Liver (tissue), 9 donors: ENCODE data around the gene ZSCAN5A. TPM values are rescaled to one million over a fixed set of nuclear protein-coding genes. Genes with fewer than 3 reads are reported as not detected.

Experiments used
- DNase-seq: peaks from one replicate; pipeline ENCODE4 v3.0.0-alpha.2; 2017; ENCODE audit warnings: low spot score
- H3K27ac ChIP-seq, 2 donors: one replicate each; pipeline ENCODE4 v1.7.0; 2013; ENCODE audit warnings: inconsistent platforms in 2 of 2, low read length in 2 of 2, control low read depth in 1 of 2, low read depth in 1 of 2, mild to moderate bottlenecking in 1 of 2
- H3K27me3 ChIP-seq, 4 donors: one replicate each; pipeline versions ENCODE4 v1.6.1 to v1.7.0; 2013; ENCODE audit warnings: low read length in 3 of 4, inconsistent platforms in 1 of 4, mild to moderate bottlenecking in 1 of 4, moderate library complexity in 1 of 4; ENCODE audit not compliant: control insufficient read depth in 4 of 4, insufficient read depth in 4 of 4
- H3K36me3 ChIP-seq, 4 donors: one replicate each; pipeline versions ENCODE4 v1.6.1 to v1.7.0; 2013; ENCODE audit warnings: low read length in 3 of 4, mild to moderate bottlenecking in 3 of 4, low read depth in 1 of 4, moderate library complexity in 1 of 4; ENCODE audit not compliant: control insufficient read depth in 4 of 4, insufficient read depth in 3 of 4
- H3K4me1 ChIP-seq, 4 donors: one replicate each; pipeline versions ENCODE4 v1.6.1 to v1.7.0; 2013; ENCODE audit warnings: low read length in 3 of 4, mild to moderate bottlenecking in 3 of 4, moderate library complexity in 1 of 4; ENCODE audit not compliant: control insufficient read depth in 4 of 4, insufficient read depth in 4 of 4
- H3K4me3 ChIP-seq, 3 donors: one replicate each; pipeline versions ENCODE4 v1.6.1 to v1.7.0; 2013; ENCODE audit warnings: low read length in 3 of 3, control low read depth in 1 of 3, low read depth in 1 of 3, mild to moderate bottlenecking in 1 of 3
- H3K9ac ChIP-seq, 2 donors: one replicate each; pipeline ENCODE4 v1.7.0; 2013; ENCODE audit warnings: low read length in 2 of 2, mild to moderate bottlenecking in 2 of 2, moderate library complexity in 2 of 2, control low read depth in 1 of 2, low read depth in 1 of 2
- H3K9me3 ChIP-seq, 4 donors: one replicate each; pipeline versions ENCODE4 v1.6.1 to v1.7.0; 2013; ENCODE audit warnings: low read length in 3 of 4; ENCODE audit not compliant: control insufficient read depth in 4 of 4
- EGR1 ChIP-seq, 2 donors: IDR thresholded peaks; 2 replicates each; pipeline ENCODE4 v1.6.1; 2016 to 2018; ENCODE audit warnings: antibody characterized with exemption in 2 of 2, low read depth in 2 of 2
- FOXA1 ChIP-seq: IDR thresholded peaks from 2 replicates; pipeline ENCODE4 v1.6.1; 2016; ENCODE audit warnings: antibody characterized with exemption
- FOXA2 ChIP-seq: IDR thresholded peaks from 2 replicates; pipeline ENCODE4 v1.6.1; 2016; ENCODE audit warnings: antibody characterized with exemption
- GABPA ChIP-seq, 2 donors: IDR thresholded peaks in 1 of 2; conservative IDR thresholded peaks in 1 of 2; 2 replicates each; pipeline ENCODE4 v1.6.1; 2016; ENCODE audit warnings: antibody characterized with exemption in 2 of 2, mild to moderate bottlenecking in 1 of 2, moderate library complexity in 1 of 2
- HNF4A ChIP-seq, 2 donors: conservative IDR thresholded peaks; 2 replicates each; pipeline ENCODE4 v1.6.1; 2016; ENCODE audit warnings: antibody characterized with exemption in 2 of 2, mild to moderate bottlenecking in 2 of 2
- HNF4G ChIP-seq: IDR thresholded peaks from 2 replicates; pipeline ENCODE4 v1.6.1; 2016; ENCODE audit warnings: antibody characterized with exemption
- JUND ChIP-seq, 2 donors: IDR thresholded peaks; 2 replicates each; pipeline ENCODE4 v1.6.1; 2016; ENCODE audit warnings: antibody characterized with exemption in 2 of 2
- MAX ChIP-seq: IDR thresholded peaks from 2 replicates; pipeline ENCODE4 v1.6.1; 2016; ENCODE audit warnings: antibody characterized with exemption
- NR2F2 ChIP-seq: IDR thresholded peaks from 2 replicates; pipeline ENCODE4 v1.6.1; 2016; ENCODE audit warnings: antibody characterized with exemption
- RAD21 ChIP-seq, 2 donors: IDR thresholded peaks; 2 replicates each; pipeline ENCODE4 v1.6.1; 2016; ENCODE audit warnings: antibody characterized with exemption in 2 of 2, mild to moderate bottlenecking in 2 of 2
- RXRA ChIP-seq, 2 donors: IDR thresholded peaks; 2 replicates each; pipeline ENCODE4 v1.6.1; 2017 to 2018; ENCODE audit warnings: antibody characterized with exemption in 2 of 2, mild to moderate bottlenecking in 1 of 2
- SP1 ChIP-seq: IDR thresholded peaks from 2 replicates; pipeline ENCODE4 v1.6.1; 2018; ENCODE audit warnings: antibody characterized with exemption, mild to moderate bottlenecking
- TAF1 ChIP-seq: conservative IDR thresholded peaks from 2 replicates; pipeline ENCODE4 v1.6.1; 2016; ENCODE audit warnings: antibody characterized with exemption, mild to moderate bottlenecking
- YY1 ChIP-seq: IDR thresholded peaks from 2 replicates; pipeline ENCODE4 v1.6.1; 2016; ENCODE audit warnings: antibody characterized with exemption, mild to moderate bottlenecking
- WGBS: extraction: QIAGEN DNeasy Blood & Tissue Kit; methylation state at CpG from one replicate; pipeline ENCODE4 v1.1.7; 2013; 5-methylcytosine and 5-hydroxymethylcytosine counted together
- polyA plus RNA-seq, 2 donors: library from polyadenylated mRNA; stranded (reverse) in 1 of 2; unstranded in 1 of 2; fragments of 200-250 nt in 1 of 2; fragments of >200 nt in 1 of 2; fragmentation: Nextera tagmentation in 1 of 2; extraction: Ambion mirVana in 1 of 2; gene quantifications; one replicate each; pipeline versions ENCODE4 v1.2.1 to v1.2.3, GENCODE V29; 2013 to 2015
- total RNA-seq, 2 donors: library from RNA; depleted of rRNA; stranded (reverse); fragments of >200 nt; gene quantifications; one replicate each; pipeline ENCODE4 v1.2.3, GENCODE V29; 2014
- TF ChIP-seq, protein P1 (sequence below): fragments of 150-350 bp; IDR thresholded peaks from 2 replicates; pipeline ENCODE4 v1.5.1; 2017; ENCODE audit warnings: improper control_type of control experiment, low read depth, low read length; ENCODE audit not compliant: missing input control
- TF ChIP-seq, protein P2 (sequence below): IDR thresholded peaks from 2 replicates; pipeline ENCODE4 v1.6.1; 2016; ENCODE audit warnings: antibody characterized with exemption
- TF ChIP-seq, protein P3 (sequence below): IDR thresholded peaks from 2 replicates; pipeline ENCODE4 v1.6.1; 2016; ENCODE audit warnings: antibody characterized with exemption, mild to moderate bottlenecking
- TF ChIP-seq, protein P4 (sequence below): IDR thresholded peaks from 2 replicates; pipeline ENCODE4 v1.6.1; 2016; ENCODE audit warnings: antibody characterized with exemption
- donor health status: healthy.
- donor health status: healthy.
- donor health status: healthy.
- donor health status: healthy.
- donor health status: healthy.

ZSCAN5A gene
- total and polyA plus RNA-seq, 4 donors = 2.2 to 9.6 (median 5.0) TPM

DNA sequence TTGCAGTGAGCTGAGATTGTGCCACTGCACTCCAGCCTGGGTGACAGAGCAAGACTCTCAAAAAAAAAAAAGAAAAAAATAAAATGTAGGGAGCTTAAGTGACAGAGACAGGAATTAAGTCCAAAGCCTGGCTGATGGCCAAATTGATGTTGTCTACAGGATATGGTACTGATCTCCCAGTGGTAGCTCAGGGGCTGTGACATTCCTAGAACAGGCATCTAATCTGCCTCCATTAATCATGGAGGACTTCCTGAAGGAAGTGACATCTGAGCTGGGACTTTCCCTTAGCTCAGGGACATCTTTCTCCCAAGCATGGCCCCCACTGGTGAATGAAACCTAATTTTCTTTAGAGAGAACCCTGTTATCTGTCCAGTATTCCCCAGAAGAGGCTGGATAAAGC is 53.5 kb downstream of the ZSCAN5A start:
- Histone ChIP-seq H3K9me3 (no peaks in the 10 kb centered on the region), H3K27me3 (no peaks in the 10 kb centered on the region), H3K9ac (no peak overlapping the region), H3K4me1 (no peaks in the 10 kb centered on the region), H3K36me3 (no peaks in the 10 kb centered on the region), H3K27ac (no peak overlapping the region), H3K4me3 (no peak overlapping the region)
- TF ChIP-seq RAD21 (IDR thresholded peaks at IDR 0.05) (no peak), HNF4G (no peak), SP1 (no peak), FOXA1 (no peak), FOXA2 (no peak), MAX (no peak), HNF4A (conservative IDR thresholded peaks at IDR 0.05) (no peak), NR2F2 (no peak), YY1 (no peak), TAF1 (no peak), JUND (IDR thresholded peaks at IDR 0.05) (no peak)
- TF ChIP-seq, protein P1, sequence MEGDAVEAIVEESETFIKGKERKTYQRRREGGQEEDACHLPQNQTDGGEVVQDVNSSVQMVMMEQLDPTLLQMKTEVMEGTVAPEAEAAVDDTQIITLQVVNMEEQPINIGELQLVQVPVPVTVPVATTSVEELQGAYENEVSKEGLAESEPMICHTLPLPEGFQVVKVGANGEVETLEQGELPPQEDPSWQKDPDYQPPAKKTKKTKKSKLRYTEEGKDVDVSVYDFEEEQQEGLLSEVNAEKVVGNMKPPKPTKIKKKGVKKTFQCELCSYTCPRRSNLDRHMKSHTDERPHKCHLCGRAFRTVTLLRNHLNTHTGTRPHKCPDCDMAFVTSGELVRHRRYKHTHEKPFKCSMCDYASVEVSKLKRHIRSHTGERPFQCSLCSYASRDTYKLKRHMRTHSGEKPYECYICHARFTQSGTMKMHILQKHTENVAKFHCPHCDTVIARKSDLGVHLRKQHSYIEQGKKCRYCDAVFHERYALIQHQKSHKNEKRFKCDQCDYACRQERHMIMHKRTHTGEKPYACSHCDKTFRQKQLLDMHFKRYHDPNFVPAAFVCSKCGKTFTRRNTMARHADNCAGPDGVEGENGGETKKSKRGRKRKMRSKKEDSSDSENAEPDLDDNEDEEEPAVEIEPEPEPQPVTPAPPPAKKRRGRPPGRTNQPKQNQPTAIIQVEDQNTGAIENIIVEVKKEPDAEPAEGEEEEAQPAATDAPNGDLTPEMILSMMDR = no peak
- no peak for DNase-seq

DNA sequence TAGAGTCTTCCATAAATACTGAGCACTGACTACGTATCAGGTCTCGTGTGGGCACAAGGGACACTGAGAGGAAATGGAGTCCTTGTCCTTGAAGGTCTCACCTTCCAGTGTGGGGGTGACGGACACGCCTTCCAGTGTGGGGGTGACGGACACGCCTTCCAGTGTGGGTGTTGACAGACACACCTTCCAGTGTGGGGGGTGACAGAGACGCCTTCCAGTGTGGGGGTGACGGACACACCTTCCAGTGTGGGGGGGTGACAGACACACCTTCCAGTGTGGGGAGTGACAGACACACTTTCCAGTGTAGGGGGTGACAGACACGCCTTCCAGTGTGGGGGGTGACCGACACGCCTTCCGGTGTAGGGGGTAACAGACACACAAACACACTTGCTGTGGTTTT is 56.4 kb downstream of the ZSCAN5A start:
- no peaks in the 10 kb centered on the region for H3K27me3 ChIP-seq
- no peak overlapping the region for H3K27ac ChIP-seq
- WGBS = 93% methylated on average over 12 of the region's 12 CpGs
- no peaks in the 10 kb centered on the region for H3K9me3 ChIP-seq
- no peak overlapping the region for H3K9ac ChIP-seq
- no peak for DNase-seq
- no peaks in the 10 kb centered on the region for H3K4me1 ChIP-seq
- H3K4me3 ChIP-seq = no peak overlapping the region
- H3K36me3 ChIP-seq = no peaks in the 10 kb centered on the region
- TF ChIP-seq SP1 = no peak
- TF ChIP-seq, protein P2, sequence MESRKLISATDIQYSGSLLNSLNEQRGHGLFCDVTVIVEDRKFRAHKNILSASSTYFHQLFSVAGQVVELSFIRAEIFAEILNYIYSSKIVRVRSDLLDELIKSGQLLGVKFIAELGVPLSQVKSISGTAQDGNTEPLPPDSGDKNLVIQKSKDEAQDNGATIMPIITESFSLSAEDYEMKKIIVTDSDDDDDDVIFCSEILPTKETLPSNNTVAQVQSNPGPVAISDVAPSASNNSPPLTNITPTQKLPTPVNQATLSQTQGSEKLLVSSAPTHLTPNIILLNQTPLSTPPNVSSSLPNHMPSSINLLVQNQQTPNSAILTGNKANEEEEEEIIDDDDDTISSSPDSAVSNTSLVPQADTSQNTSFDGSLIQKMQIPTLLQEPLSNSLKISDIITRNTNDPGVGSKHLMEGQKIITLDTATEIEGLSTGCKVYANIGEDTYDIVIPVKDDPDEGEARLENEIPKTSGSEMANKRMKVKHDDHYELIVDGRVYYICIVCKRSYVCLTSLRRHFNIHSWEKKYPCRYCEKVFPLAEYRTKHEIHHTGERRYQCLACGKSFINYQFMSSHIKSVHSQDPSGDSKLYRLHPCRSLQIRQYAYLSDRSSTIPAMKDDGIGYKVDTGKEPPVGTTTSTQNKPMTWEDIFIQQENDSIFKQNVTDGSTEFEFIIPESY = no peak
- TF ChIP-seq NR2F2 = no peak
- no peak for TF ChIP-seq HNF4G
- no peak for TF ChIP-seq FOXA2
- no peak for TF ChIP-seq TAF1
- TF ChIP-seq GABPA (IDR thresholded peaks at IDR 0.05 in 1 of 2, conservative IDR thresholded peaks at IDR 0.05 in 1 of 2) = no peak
- TF ChIP-seq, protein P3, sequence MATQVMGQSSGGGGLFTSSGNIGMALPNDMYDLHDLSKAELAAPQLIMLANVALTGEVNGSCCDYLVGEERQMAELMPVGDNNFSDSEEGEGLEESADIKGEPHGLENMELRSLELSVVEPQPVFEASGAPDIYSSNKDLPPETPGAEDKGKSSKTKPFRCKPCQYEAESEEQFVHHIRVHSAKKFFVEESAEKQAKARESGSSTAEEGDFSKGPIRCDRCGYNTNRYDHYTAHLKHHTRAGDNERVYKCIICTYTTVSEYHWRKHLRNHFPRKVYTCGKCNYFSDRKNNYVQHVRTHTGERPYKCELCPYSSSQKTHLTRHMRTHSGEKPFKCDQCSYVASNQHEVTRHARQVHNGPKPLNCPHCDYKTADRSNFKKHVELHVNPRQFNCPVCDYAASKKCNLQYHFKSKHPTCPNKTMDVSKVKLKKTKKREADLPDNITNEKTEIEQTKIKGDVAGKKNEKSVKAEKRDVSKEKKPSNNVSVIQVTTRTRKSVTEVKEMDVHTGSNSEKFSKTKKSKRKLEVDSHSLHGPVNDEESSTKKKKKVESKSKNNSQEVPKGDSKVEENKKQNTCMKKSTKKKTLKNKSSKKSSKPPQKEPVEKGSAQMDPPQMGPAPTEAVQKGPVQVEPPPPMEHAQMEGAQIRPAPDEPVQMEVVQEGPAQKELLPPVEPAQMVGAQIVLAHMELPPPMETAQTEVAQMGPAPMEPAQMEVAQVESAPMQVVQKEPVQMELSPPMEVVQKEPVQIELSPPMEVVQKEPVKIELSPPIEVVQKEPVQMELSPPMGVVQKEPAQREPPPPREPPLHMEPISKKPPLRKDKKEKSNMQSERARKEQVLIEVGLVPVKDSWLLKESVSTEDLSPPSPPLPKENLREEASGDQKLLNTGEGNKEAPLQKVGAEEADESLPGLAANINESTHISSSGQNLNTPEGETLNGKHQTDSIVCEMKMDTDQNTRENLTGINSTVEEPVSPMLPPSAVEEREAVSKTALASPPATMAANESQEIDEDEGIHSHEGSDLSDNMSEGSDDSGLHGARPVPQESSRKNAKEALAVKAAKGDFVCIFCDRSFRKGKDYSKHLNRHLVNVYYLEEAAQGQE = no peak
- TF ChIP-seq JUND (IDR thresholded peaks at IDR 0.05) = no peak
- TF ChIP-seq, protein P1 = no peak
- no peak for TF ChIP-seq FOXA1
- TF ChIP-seq YY1 = no peak
- TF ChIP-seq RXRA (IDR thresholded peaks at IDR 0.05) = no peak
- no peak for TF ChIP-seq EGR1 (IDR thresholded peaks at IDR 0.05; ENCODE audit: low read depth in 2 of 2)
- no peak for TF ChIP-seq RAD21 (IDR thresholded peaks at IDR 0.05)
- TF ChIP-seq HNF4A (conservative IDR thresholded peaks at IDR 0.05) = no peak
- TF ChIP-seq, protein P4, sequence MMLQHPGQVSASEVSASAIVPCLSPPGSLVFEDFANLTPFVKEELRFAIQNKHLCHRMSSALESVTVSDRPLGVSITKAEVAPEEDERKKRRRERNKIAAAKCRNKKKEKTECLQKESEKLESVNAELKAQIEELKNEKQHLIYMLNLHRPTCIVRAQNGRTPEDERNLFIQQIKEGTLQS = no peak
- no peak for TF ChIP-seq MAX
